SK-N-SH (cell line): ENCODE measurements around the gene KIF9. TPM values are rescaled to one million over a fixed set of nuclear protein-coding genes. Genes with fewer than 3 reads are reported as not detected.

Experiments
- CTCF ChIA-PET: fragments of 300-600, 350-600 bp; formaldehyde crosslinking; extraction: SDS; loops from one replicate; lab custom pipeline; 2021; lab: Yijun Ruan, JAX
- POLR2A ChIA-PET: fragments of 350-600 bp; sonication (Branson Sonifier 250); formaldehyde crosslinking; extraction: SDS; loops from one replicate; lab custom pipeline; 2020; ENCODE audit warnings: antibody characterized with exemption, inconsistent platforms; lab: Yijun Ruan, JAX
- DNase-seq: peaks from one replicate; pipeline ENCODE4 v3.0.0; 2012
- H2AFZ ChIP-seq: fragments of 200-600 bp; sonication (generic); 2 replicates; pipeline ENCODE4 v1.8.1; 2016; ENCODE audit warnings: antibody characterized with exemption, mild to moderate bottlenecking, low read depth
- H3F3A ChIP-seq: fragments of 200-600 bp; sonication (generic); replicated peaks from 2 replicates; pipeline ENCODE3; 2016; ENCODE audit warnings: antibody characterized with exemption, mild to moderate bottlenecking; ENCODE audit not compliant: insufficient read depth
- H3K27ac ChIP-seq, 2 experiments: fragments of 200-500 bp in 1 of 2; fragments of 200-600 bp in 1 of 2; sonication (Bioruptor generic) in 1 of 2; sonication (generic), shearing (Covaris generic) in 1 of 2; 2 replicates each; pipeline versions ENCODE4 v1.5.1 to v1.6.1; 2014 to 2016; ENCODE audit warnings: low read depth in 2 of 2, inconsistent platforms in 1 of 2, low read length in 1 of 2, mild to moderate bottlenecking in 1 of 2, mixed read lengths in 1 of 2
- H3K27me3 ChIP-seq: fragments of 200-600 bp; sonication (generic), shearing (Covaris generic); 2 replicates; pipeline ENCODE4 v1.6.1; 2016; ENCODE audit warnings: mixed run types; ENCODE audit not compliant: insufficient read depth
- H3K36me3 ChIP-seq, 2 experiments: fragments of 200-500 bp in 1 of 2; fragments of 200-600 bp in 1 of 2; sonication (Bioruptor generic) in 1 of 2; sonication (generic) in 1 of 2; replicated peaks in 1 of 2; 2 replicates each; pipeline versions ENCODE3 to v1.5.1; 2014 to 2016; ENCODE audit warnings: low read length in 1 of 2, mild to moderate bottlenecking in 1 of 2; ENCODE audit not compliant: insufficient read depth in 2 of 2, control insufficient read depth in 1 of 2
- H3K4me1 ChIP-seq, 2 experiments: fragments of 200-500 bp in 1 of 2; fragments of 200-600 bp in 1 of 2; sonication (Bioruptor generic) in 1 of 2; sonication (generic), shearing (Covaris generic) in 1 of 2; 2 replicates each; pipeline versions ENCODE4 v1.5.1 to v1.6.1; 2014 to 2016; ENCODE audit warnings: low read depth in 1 of 2, low read length in 1 of 2, mixed run types in 1 of 2; ENCODE audit not compliant: insufficient read depth in 2 of 2, control insufficient read depth in 1 of 2
- H3K4me2 ChIP-seq: fragments of 200-600 bp; sonication (generic), shearing (Covaris generic); 2 replicates; pipeline ENCODE4 v1.6.1; 2017; ENCODE audit warnings: mixed run types
- H3K4me3 ChIP-seq, 2 experiments: fragments of 200-500 bp in 1 of 2; fragments of 200-600 bp in 1 of 2; sonication (Bioruptor generic) in 1 of 2; sonication (generic), shearing (Covaris generic) in 1 of 2; 2 replicates each; pipeline versions ENCODE4 v1.5.1 to v1.8.1; 2014 to 2016; ENCODE audit warnings: low read depth in 2 of 2, inconsistent platforms in 1 of 2, low read length in 1 of 2, mild to moderate bottlenecking in 1 of 2, mixed read lengths in 1 of 2, moderate library complexity in 1 of 2
- H3K79me2 ChIP-seq: fragments of 200-600 bp; sonication (generic); 2 replicates; pipeline ENCODE4 v1.8.1; 2017; ENCODE audit warnings: mild to moderate bottlenecking; ENCODE audit not compliant: insufficient read depth
- H3K9ac ChIP-seq: fragments of 200-600 bp; sonication (generic); 2 replicates; pipeline ENCODE4 v1.6.1; 2017; ENCODE audit warnings: mixed run types
- H3K9me2 ChIP-seq: fragments of 200-600 bp; sonication (generic); 2 replicates; pipeline ENCODE4 v1.6.1; 2017; ENCODE audit warnings: mixed run types
- H3K9me3 ChIP-seq: fragments of 200-600 bp; sonication (generic); 2 replicates; pipeline ENCODE4 v1.6.1; 2017; ENCODE audit warnings: mixed run types, mild to moderate bottlenecking, moderate library complexity
- H4K20me1 ChIP-seq: fragments of 200-600 bp; sonication (generic); 2 replicates; pipeline ENCODE4 v1.6.1; 2017; ENCODE audit warnings: mild to moderate bottlenecking, mixed run types; ENCODE audit not compliant: insufficient read depth
- CHD2 ChIP-seq: fragments of 150-350 bp; IDR thresholded peaks from 2 replicates; pipeline ENCODE4 v1.6.1; 2018; ENCODE audit warnings: low read length; ENCODE audit not compliant: partially characterized antibody
- EP300 ChIP-seq, 2 experiments: IDR thresholded peaks; 2 replicates each; pipeline versions ENCODE4 v1.4.0 to v1.6.1; 2012; ENCODE audit warnings: borderline replicate concordance in 1 of 2, low read depth in 1 of 2, low read length in 1 of 2
- FOXM1 ChIP-seq: IDR thresholded peaks from 2 replicates; pipeline ENCODE4 v1.4.0; 2012; ENCODE audit warnings: low read depth, mild to moderate bottlenecking
- GABPA ChIP-seq: IDR thresholded peaks from 2 replicates; pipeline ENCODE4 v1.4.0; 2012; ENCODE audit warnings: low read depth, mild to moderate bottlenecking
- IRF3 ChIP-seq: fragments of 150-350 bp; IDR thresholded peaks from 2 replicates; pipeline ENCODE4 v1.6.1; 2016; ENCODE audit warnings: mild to moderate bottlenecking, low read depth, low read length
- MEF2A ChIP-seq: IDR thresholded peaks from 2 replicates; pipeline ENCODE4 v1.4.0; 2012; ENCODE audit warnings: low read depth, borderline replicate concordance
- POLR2AphosphoS5 ChIP-seq: IDR thresholded peaks from 2 replicates; pipeline ENCODE4 v1.6.1; 2012; ENCODE audit warnings: low read depth, low read length
- RCOR1 ChIP-seq: fragments of 150-350 bp; IDR thresholded peaks from 2 replicates; pipeline ENCODE4 v1.6.1; 2017; ENCODE audit warnings: antibody characterized with exemption, low read length
- RXRA ChIP-seq: IDR thresholded peaks from 2 replicates; pipeline ENCODE4 v1.4.0; 2012; ENCODE audit warnings: low read depth, mild to moderate bottlenecking, borderline replicate concordance
- SMC3 ChIP-seq: IDR thresholded peaks from 2 replicates; pipeline ENCODE4 v1.6.1; 2012; ENCODE audit warnings: low read depth, low read length, improper control_type of control experiment
- TAF1 ChIP-seq: IDR thresholded peaks from 2 replicates; pipeline ENCODE4 v1.6.1; 2012; ENCODE audit warnings: low read depth, mild to moderate bottlenecking, low read length, moderate library complexity, borderline replicate concordance
- TCF12 ChIP-seq: IDR thresholded peaks from 2 replicates; pipeline ENCODE4 v1.4.0; 2012
- USF2 ChIP-seq: fragments of 150-350 bp; IDR thresholded peaks from 2 replicates; pipeline ENCODE4 v1.6.1; 2017; ENCODE audit warnings: antibody characterized with exemption, low read length, low read depth, borderline replicate concordance
- YY1 ChIP-seq: IDR thresholded peaks from 2 replicates; pipeline ENCODE4 v1.4.0; 2012; ENCODE audit warnings: low read depth, mild to moderate bottlenecking
- WGBS: methylation state at CpG from one replicate; pipeline ENCODE4 v1.1.6; 2017; ENCODE audit warnings: low lambda C conversion rate; 5-methylcytosine and 5-hydroxymethylcytosine counted together
- polyA plus RNA-seq, 3 experiments: library from polyadenylated mRNA; depleted of rRNA; stranded (reverse); fragments of >200 nt; gene quantifications; 2 replicates each; pipeline ENCODE4 v1.2.3, GENCODE V29; 2012
- TF ChIP-seq, protein P1 (sequence below): IDR thresholded peaks from 2 replicates; pipeline ENCODE4 v1.4.0; 2012; ENCODE audit warnings: low read depth, borderline replicate concordance
- TF ChIP-seq, protein P2 (sequence below): fragments of 200-600 bp; sonication (generic); IDR thresholded peaks from 2 replicates; pipeline ENCODE4 v1.6.1; 2017; ENCODE audit warnings: antibody characterized with exemption, mild to moderate bottlenecking, moderate library complexity
- TF ChIP-seq, protein P3 (sequence below): IDR thresholded peaks from 2 replicates; pipeline ENCODE4 v1.4.0; 2012; ENCODE audit warnings: low read depth, borderline replicate concordance

The KIF9 gene
- polyA plus RNA-seq, 1 of the 3 experiments (the other 2 are of a cell fraction) = 31.8 TPM

DNA sequence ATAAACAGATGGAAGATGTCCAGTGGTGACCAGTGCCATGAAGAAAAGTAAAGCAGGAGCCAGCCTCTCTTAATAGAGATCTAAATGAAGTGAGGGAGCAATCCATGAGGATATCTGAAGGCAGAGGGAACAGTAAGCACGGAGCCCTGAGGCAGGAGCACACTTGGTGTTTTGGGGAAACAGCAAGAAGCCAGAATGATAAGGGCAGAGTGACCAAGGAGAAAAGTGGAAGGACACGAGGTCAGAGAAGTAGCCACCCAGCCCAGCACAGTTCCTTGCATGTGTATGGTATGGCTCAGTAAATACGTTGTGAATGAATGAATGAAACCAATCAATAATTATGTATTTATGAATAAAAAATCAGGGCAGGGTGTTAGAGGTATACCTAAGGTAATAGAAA is 11.8 kb upstream of the KIF9 start:
- ChIA-PET CTCF (interaction anchor here (1.7 to 2.0 kb wide), 2 partner anchors 13 to 30 kb away, joined by 6 to 8 read pairs; no protein-coding TSS in a partner anchor), POLR2A (no interaction called here)
- Histone ChIP-seq H3K36me3 (peaks cover 0 to 3% of the 10 kb centered on the region in 2 experiments), H3F3A (peaks cover 5% of the 10 kb centered on the region), H3K4me2 (no peak overlapping the region), H3K9me2 (no peaks in the 10 kb centered on the region), H4K20me1 (no peaks in the 10 kb centered on the region; the same call in none of the 2 replicates), H3K27me3 (no peaks in the 10 kb centered on the region), H3K27ac (no peak overlapping the region), H3K9me3 (no peaks in the 10 kb centered on the region), H3K4me1 (no peaks in the 10 kb centered on the region), H2AFZ (no peak overlapping the region), H3K4me3 (no peak overlapping the region), H3K79me2 (peaks cover 54% of the 10 kb centered on the region; the same call in 1 of the 2 replicates), H3K9ac (no peak overlapping the region)
- no peak for DNase-seq
- TF ChIP-seq, protein P1, sequence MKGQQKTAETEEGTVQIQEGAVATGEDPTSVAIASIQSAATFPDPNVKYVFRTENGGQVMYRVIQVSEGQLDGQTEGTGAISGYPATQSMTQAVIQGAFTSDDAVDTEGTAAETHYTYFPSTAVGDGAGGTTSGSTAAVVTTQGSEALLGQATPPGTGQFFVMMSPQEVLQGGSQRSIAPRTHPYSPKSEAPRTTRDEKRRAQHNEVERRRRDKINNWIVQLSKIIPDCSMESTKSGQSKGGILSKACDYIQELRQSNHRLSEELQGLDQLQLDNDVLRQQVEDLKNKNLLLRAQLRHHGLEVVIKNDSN = no peak
- no peak for TF ChIP-seq RXRA
- TF ChIP-seq, protein P2, sequence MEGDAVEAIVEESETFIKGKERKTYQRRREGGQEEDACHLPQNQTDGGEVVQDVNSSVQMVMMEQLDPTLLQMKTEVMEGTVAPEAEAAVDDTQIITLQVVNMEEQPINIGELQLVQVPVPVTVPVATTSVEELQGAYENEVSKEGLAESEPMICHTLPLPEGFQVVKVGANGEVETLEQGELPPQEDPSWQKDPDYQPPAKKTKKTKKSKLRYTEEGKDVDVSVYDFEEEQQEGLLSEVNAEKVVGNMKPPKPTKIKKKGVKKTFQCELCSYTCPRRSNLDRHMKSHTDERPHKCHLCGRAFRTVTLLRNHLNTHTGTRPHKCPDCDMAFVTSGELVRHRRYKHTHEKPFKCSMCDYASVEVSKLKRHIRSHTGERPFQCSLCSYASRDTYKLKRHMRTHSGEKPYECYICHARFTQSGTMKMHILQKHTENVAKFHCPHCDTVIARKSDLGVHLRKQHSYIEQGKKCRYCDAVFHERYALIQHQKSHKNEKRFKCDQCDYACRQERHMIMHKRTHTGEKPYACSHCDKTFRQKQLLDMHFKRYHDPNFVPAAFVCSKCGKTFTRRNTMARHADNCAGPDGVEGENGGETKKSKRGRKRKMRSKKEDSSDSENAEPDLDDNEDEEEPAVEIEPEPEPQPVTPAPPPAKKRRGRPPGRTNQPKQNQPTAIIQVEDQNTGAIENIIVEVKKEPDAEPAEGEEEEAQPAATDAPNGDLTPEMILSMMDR = no peak
- TF ChIP-seq CHD2 = no peak
- TF ChIP-seq RCOR1 = no peak
- no peak for TF ChIP-seq SMC3
- TF ChIP-seq USF2 = no peak
- no peak for TF ChIP-seq TAF1
- no peak for TF ChIP-seq FOXM1
- TF ChIP-seq MEF2A = no peak
- TF ChIP-seq IRF3 = no peak
- TF ChIP-seq, protein P3, sequence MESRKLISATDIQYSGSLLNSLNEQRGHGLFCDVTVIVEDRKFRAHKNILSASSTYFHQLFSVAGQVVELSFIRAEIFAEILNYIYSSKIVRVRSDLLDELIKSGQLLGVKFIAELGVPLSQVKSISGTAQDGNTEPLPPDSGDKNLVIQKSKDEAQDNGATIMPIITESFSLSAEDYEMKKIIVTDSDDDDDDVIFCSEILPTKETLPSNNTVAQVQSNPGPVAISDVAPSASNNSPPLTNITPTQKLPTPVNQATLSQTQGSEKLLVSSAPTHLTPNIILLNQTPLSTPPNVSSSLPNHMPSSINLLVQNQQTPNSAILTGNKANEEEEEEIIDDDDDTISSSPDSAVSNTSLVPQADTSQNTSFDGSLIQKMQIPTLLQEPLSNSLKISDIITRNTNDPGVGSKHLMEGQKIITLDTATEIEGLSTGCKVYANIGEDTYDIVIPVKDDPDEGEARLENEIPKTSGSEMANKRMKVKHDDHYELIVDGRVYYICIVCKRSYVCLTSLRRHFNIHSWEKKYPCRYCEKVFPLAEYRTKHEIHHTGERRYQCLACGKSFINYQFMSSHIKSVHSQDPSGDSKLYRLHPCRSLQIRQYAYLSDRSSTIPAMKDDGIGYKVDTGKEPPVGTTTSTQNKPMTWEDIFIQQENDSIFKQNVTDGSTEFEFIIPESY = no peak
- no peak for TF ChIP-seq GABPA
- TF ChIP-seq TCF12 = no peak
- TF ChIP-seq EP300 (IDR thresholded peaks at IDR 0.05; ENCODE audit: borderline replicate concordance in 1 of 2, low read depth in 1 of 2, low read length in 1 of 2) = no peak
- no peak for TF ChIP-seq YY1
- TF ChIP-seq POLR2AphosphoS5 = no peak
- 94% methylated on average over 3 of the region's 3 CpGs for WGBS
